RCC 7860 (cell line): ENCODE data around the gene PAPSS2.
"Not testable (repeated sequence)": the region's sequence is repeated elsewhere in the genome, so short reads cannot be mapped to it uniquely, and the experiment has no call there.

Experiments
- DNase-seq: peaks from one replicate; pipeline ENCODE4 v3.0.0-alpha.2; 2015; ENCODE audit warnings: low spot score
- FAIRE-seq: peaks from 2 replicates; lab custom pipeline; 2012; peaks lifted over from hg19 to GRCh38; lab: Jason Lieb, UNC

PAPSS2 gene

GRCh38 chr10:87702260-87702972, 42.7 kb downstream of the PAPSS2 start:
- FAIRE-seq: no peak
- no peak for DNase-seq

- FAIRE-seq: no peak
- DNase-seq: no peak
These were observed 43.3 kb downstream of the PAPSS2 start for GRCh38 chr10:87702973-87703294.

DNA sequence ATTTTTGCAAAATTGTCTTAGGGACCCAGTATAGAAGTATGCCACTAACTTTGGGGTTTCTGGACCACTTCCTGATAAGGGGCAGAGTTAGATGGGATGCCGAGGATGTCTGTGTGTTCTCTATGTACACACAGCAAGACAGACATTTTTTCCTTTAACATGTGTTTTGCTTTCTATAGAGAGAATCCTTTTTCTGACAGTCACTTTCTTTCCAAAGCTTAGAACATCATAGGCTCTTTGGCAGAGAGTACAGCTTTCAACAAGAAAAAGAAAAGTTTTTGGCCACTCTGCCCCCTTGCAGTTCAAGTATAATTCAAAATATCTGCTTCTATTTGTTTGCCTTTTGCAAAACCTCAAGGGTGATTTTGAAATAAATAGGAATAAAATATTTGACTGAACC, 44.1 kb downstream of the PAPSS2 start:
- no peak for DNase-seq
- no peak for FAIRE-seq

- DNase-seq (no peak), FAIRE-seq (peak; percentile 27)
These were observed 45.7 kb downstream of the PAPSS2 start for GRCh38 chr10:87705339-87705738.

GRCh38 chr10:87706731-87707130, 47.1 kb downstream of the PAPSS2 start:
- no peak for FAIRE-seq
- DNase-seq: no peak

DNA sequence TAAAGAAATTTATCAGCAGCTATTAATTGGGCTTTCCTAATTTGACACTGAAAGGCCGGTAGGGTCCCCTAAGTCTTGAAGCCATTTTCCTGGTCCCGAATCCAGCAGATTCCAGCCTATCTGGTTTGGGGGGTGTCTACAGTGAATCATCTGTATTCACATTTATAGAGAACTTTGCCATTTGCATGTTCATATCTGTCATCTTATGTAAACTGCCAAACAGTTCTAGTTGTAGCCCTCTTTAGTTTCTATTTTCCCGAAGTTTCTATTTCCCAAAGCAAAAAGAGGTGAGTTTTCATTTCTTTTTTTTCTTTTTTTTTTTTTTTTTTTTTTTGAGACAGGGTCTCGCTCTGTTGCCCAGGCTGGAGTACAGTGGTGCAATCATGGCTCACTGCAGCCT, 47.6 kb downstream of the PAPSS2 start:
- DNase-seq (no peak), FAIRE-seq (no peak)

DNA sequence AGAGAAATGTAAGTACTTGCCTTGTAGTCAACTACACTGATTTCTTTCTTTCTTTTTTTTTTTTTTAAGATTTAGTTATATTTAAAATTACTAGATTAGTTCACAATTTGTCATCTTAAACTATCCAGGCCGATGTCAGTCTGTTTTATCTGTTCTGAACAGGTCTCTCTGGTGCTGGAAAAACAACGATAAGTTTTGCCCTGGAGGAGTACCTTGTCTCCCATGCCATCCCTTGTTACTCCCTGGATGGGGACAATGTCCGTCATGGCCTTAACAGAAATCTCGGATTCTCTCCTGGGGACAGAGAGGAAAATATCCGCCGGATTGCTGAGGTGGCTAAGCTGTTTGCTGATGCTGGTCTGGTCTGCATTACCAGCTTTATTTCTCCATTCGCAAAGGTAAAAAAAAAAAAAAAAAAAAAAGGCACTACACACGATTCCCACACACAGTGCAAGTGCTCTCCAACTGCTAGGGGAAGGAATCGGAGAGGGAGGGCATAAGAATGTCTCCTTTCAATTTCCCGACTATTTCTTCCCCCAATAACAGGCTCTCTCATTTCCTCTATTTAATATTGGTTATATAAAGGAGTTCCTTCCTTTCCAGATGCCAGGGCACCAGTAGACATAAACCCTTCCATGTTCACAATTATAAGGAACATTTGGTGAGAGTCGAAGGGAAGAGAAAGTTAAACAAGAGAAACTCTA, 53.4 kb downstream of the PAPSS2 start:
- no peak for FAIRE-seq

DNA sequence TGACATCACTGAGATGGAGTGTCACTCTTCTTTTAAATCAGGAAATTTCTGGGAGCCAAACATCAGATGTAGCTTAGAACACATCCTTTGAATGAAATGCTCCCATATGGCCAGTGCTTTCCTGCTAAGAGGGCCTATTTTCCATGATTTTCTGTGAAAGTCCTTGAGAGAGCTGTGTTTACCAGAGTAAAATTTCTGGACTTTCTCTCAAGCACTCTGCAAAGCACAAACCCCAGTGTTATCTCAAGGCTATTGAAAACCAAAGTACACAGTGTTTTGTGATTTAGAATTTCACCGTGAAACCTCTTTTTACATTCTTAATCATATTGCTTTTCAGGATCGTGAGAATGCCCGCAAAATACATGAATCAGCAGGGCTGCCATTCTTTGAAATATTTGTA, 54.0 kb downstream of the PAPSS2 start:
- FAIRE-seq (no peak), DNase-seq (no peak)

More for the DNA sequence above, 53.4 kb downstream of the PAPSS2 start:
- no peak for DNase-seq

GRCh38 chr10:87715552-87716347, 56.1 kb downstream of the PAPSS2 start:
- no peak for DNase-seq
- FAIRE-seq: no peak

DNA sequence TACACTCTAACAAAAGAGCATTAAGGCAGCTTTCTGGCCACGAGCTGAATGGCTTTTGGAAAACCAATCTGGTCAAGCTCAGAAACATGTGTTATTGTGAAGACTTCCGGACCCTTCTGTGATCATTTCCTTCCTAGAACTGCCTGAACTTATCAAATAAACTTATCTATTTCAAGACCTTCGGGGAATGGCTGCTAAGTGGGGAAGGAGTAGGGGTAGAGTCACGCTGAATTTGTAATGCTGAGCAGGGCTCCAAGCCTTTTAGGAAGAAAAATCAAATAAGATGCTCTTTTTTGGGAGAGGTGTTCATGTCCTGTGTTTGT, 56.6 kb downstream of the PAPSS2 start:
- DNase-seq: no peak

GRCh38 chr10:87720665-87721064, 61.0 kb downstream of the PAPSS2 start:
- no peak for FAIRE-seq

More for the DNA sequence above, 56.6 kb downstream of the PAPSS2 start:
- FAIRE-seq: no peak

DNA sequence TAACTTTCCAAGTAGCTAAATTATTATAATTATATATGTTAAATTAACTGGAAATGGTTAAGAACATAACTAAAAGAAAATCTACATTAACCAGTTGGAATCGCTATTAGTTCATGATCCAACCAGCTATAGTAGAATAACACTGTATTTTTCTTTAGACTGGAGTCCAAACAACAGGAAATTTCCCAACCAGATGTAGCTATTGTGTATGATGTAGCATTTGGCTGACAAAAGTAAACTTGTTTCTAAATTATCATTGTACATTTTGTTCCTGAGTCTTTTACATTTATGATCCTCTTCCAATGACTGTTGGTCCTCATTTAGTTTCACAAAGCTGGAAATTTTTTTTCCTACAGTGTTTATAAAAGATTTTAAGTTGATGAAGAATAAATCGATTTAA, 62.1 kb downstream of the PAPSS2 start:
- FAIRE-seq: no peak
- DNase-seq: no peak

More at GRCh38 chr10:87720665-87721064, 61.0 kb downstream of the PAPSS2 start:
- DNase-seq: no peak

- FAIRE-seq: no peak
- no peak for DNase-seq
These were observed 63.0 kb downstream of the PAPSS2 start for GRCh38 chr10:87722716-87723115.

GRCh38 chr10:87723500-87723899, 63.8 kb downstream of the PAPSS2 start:
- FAIRE-seq (no peak), DNase-seq (no peak)

GRCh38 chr10:87724789-87725188, 65.1 kb downstream of the PAPSS2 start:
- DNase-seq: no peak

GRCh38 chr10:87729940-87730339, 70.3 kb downstream of the PAPSS2 start:
- no peak for FAIRE-seq
- DNase-seq: no peak

More at GRCh38 chr10:87724789-87725188, 65.1 kb downstream of the PAPSS2 start:
- no peak for FAIRE-seq

DNA sequence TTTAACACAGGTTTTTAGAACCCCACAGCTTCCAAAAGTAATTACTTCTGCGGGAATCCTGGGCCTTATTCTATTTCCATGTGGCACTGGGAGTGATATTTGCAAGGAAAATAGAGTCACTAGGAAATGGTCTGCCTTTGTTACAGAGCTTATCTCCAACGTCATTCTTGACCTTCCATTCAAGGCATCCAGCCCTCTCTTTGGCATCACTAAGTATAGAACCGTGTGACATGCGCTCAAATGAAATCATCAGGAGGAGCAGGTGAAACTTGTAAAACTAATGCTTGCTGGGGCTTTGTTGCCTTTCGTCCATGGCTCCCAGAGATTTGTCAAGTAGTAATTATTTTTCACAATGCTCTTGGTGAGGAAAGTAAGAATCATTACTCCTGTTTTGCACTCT, 73.4 kb downstream of the PAPSS2 start:
- no peak for FAIRE-seq

GRCh38 chr10:87734987-87735827, 75.5 kb downstream of the PAPSS2 start:
- DNase-seq (peak; percentile 34), FAIRE-seq (peak; percentile 75)

More for the DNA sequence above, 73.4 kb downstream of the PAPSS2 start:
- DNase-seq: no peak

- DNase-seq, FAIRE-seq: not testable (repeated sequence)
These were observed 78.6 kb downstream of the PAPSS2 start for GRCh38 chr10:87738253-87738652.

DNA sequence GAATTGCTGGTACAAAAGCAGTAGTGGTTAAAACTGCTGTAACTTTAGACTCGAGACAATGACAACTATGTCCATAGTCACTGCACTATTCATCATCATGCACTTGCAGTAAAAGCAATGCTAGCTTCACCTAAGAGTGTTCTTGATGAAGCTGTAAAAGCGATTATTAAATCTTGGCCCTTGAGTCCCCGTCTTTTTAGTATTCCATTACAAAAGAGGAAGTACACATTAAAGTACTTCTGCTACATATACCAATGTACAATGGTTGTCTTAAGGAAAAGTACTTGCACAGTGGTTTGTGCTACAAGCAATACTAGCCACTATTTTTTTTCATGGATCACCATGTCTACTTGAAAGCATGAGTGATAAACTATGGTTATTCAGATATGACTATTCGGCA, 80.0 kb downstream of the PAPSS2 start:
- FAIRE-seq: no peak

DNA sequence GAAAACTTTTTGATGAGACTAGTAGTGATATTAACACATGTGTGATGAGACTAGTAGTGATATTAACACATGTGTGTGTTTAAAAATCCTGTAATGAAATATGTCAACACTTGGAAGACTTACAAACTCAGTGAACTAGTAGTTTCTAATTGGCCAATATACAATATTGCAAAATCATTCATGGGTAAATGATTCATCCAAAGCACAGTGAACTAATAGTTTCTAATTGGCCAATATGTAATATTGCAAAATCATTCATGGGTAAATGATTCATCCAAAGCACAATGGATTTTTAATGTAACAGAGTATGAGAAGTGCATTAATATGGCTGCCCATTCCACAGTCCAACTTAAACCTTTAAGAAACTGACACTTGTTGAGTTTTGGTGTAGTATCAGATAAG, 80.6 kb downstream of the PAPSS2 start:
- FAIRE-seq: peak; percentile 68
- peak; percentile 8 for DNase-seq

More for the DNA sequence above, 80.0 kb downstream of the PAPSS2 start:
- DNase-seq: no peak
